ENCODE measurements around the gene REN. TPM values are rescaled to one million over a fixed set of nuclear protein-coding genes. Genes with fewer than 3 reads are reported as not detected.
A peak's percentile ranks its signal among the peaks of the same experiment; 100 is the strongest.

REN gene
- total and polyA plus RNA-seq, 9 of the 15 experiments (the other 6 are each of a cell fraction or from before 2014, with no cell fraction given), result 1.7 to 9.9 (median 3.1) TPM

- TF ChIP-seq NR3C1 (CRISPR knock-in tag; IDR thresholded peaks at IDR 0.05) (no peak), TEAD2 (tag; IDR thresholded peaks at IDR 0.05) (no peak), RUNX1 (IDR thresholded peaks at IDR 0.05; ENCODE audit: low read depth) (no peak), NFIC (IDR thresholded peaks at IDR 0.05) (no peak), KLF1 (tag; IDR thresholded peaks at IDR 0.05) (no peak), ZNF449 (CRISPR knock-in tag; IDR thresholded peaks at IDR 0.05) (no peak), ZBTB17 (CRISPR knock-in tag; IDR thresholded peaks at IDR 0.05) (peak; percentile 47; the same call in 1 of the 2 replicates), ELF4 (CRISPR knock-in tag; IDR thresholded peaks at IDR 0.05) (0 out of 2 replicates have a peak, but pooled peaks have one; percentile 18), BCL6 (CRISPR knock-in tag; IDR thresholded peaks at IDR 0.05) (peak; percentile 21; the same call in 1 of the 2 replicates), ZNF589 (CRISPR knock-in tag; IDR thresholded peaks at IDR 0.05; ENCODE audit: low read depth) (0 out of 2 replicates have a peak, but pooled peaks have one; percentile 30), MAFG (tag; conservative IDR thresholded peaks at IDR 0.05) (no peak), VEZF1 (CRISPR knock-in tag; IDR thresholded peaks at IDR 0.05) (0 out of 2 replicates have a peak, but pooled peaks have one; percentile 20), IRF1 (CRISPR knock-in tag; IDR thresholded peaks at IDR 0.05; ENCODE audit: borderline replicate concordance) (no peak)
Observed at GRCh38 chr1:204186597-204186996, 20.5 kb upstream of the REN start (continued).

All from K562 (cell line).